Effector CD4-positive, alpha-beta T cell (primary cell): Measurements from ENCODE around the gene MRPL37.
"Not testable (repeated sequence)": the region's sequence is repeated elsewhere in the genome, so short reads cannot be mapped to it uniquely, and the experiment has no call there.

Experiments
- DNase-seq: peaks from one replicate; pipeline ENCODE4 v3.0.0-alpha.2; 2020

Gene MRPL37

GRCh38 chr1:54220004-54220811 lies 20.2 kb downstream of the MRPL37 start:
- no peak for DNase-seq

GRCh38 chr1:54221113-54221834 lies 21.3 kb downstream of the MRPL37 start:
- DNase-seq = no peak

GRCh38 chr1:54221867-54222484 lies 22.0 kb downstream of the MRPL37 start:
- DNase-seq = no peak

GRCh38 chr1:54222711-54223110 lies 22.7 kb downstream of the MRPL37 start:
- no peak for DNase-seq

- DNase-seq = no peak
These were observed 23.7 kb downstream of the MRPL37 start for GRCh38 chr1:54223441-54224202.

- DNase-seq = no peak
These were observed 24.3 kb downstream of the MRPL37 start for GRCh38 chr1:54224233-54224632.

- DNase-seq = no peak
These were observed 25.4 kb downstream of the MRPL37 start for GRCh38 chr1:54225378-54225777.

GRCh38 chr1:54225986-54226559 lies 26.1 kb downstream of the MRPL37 start:
- no peak for DNase-seq

- no peak for DNase-seq
These were observed 27.2 kb downstream of the MRPL37 start for GRCh38 chr1:54227091-54227602.

- no peak for DNase-seq
These were observed 27.9 kb downstream of the MRPL37 start for GRCh38 chr1:54227891-54228310.

GRCh38 chr1:54228638-54229079 lies 28.7 kb downstream of the MRPL37 start:
- DNase-seq = no peak

- no peak for DNase-seq
These were observed 29.4 kb downstream of the MRPL37 start for GRCh38 chr1:54229281-54229891.

GRCh38 chr1:54230507-54231339 lies 30.8 kb downstream of the MRPL37 start:
- DNase-seq = no peak

- DNase-seq = not testable (repeated sequence)
These were observed 33.2 kb downstream of the MRPL37 start for GRCh38 chr1:54233196-54233595.

GRCh38 chr1:54234284-54234683 lies 34.3 kb downstream of the MRPL37 start:
- DNase-seq = no peak

GRCh38 chr1:54237586-54237985 lies 37.6 kb downstream of the MRPL37 start:
- DNase-seq = no peak

GRCh38 chr1:54238353-54239034 lies 38.5 kb downstream of the MRPL37 start:
- no peak for DNase-seq

- no peak for DNase-seq
These were observed 39.0 kb downstream of the MRPL37 start for GRCh38 chr1:54239035-54239383.

- no peak for DNase-seq
These were observed 39.7 kb downstream of the MRPL37 start for GRCh38 chr1:54239631-54240031.

- no peak for DNase-seq
These were observed 40.9 kb downstream of the MRPL37 start for GRCh38 chr1:54240741-54241335.
